Endothelial cell of umbilical vein (primary cell): ENCODE data around the gene TEAD2. TPM values are rescaled to one million over a fixed set of nuclear protein-coding genes. Genes with fewer than 3 reads are reported as not detected.

Source experiments
- BruUV-seq: library from RNA; stranded (reverse); fragments of 400-500 nt; replicated peaks from 2 replicates; lab custom pipeline; 2021; lab: Mats Ljungman, UMichigan
- CTCF ChIA-PET: fragments of 300-600, 350-600 bp; sonication (Branson Sonifier 250); formaldehyde crosslinking; loops from one replicate; lab custom pipeline; 2021; ENCODE audit warnings: antibody characterized with exemption, inconsistent platforms; lab: Charles Lee
- POLR2A ChIA-PET: fragments of 300-600, 350-600 bp; sonication (Branson Sonifier 250); formaldehyde crosslinking; loops from one replicate; lab custom pipeline; 2021; ENCODE audit warnings: antibody characterized with exemption, inconsistent platforms; lab: Charles Lee
- DNase-seq: peaks from one replicate; pipeline ENCODE4 v3.0.0-alpha.2; 2011; ENCODE audit warnings: low read depth, low spot score
- FAIRE-seq: peaks from 2 replicates; lab custom pipeline; 2011; peaks lifted over from hg19 to GRCh38; lab: Jason Lieb, UNC
- H2AFZ ChIP-seq: 2 replicates; pipeline ENCODE4 v1.6.0; 2012; ENCODE audit warnings: low read depth, low read length, control low read depth, inconsistent platforms
- H3K27ac ChIP-seq: 2 replicates; pipeline ENCODE4 v1.5.1; 2011; ENCODE audit warnings: low read depth, mild to moderate bottlenecking, control low read depth, low read length, moderate library complexity; ENCODE audit not compliant: insufficient read depth
- H3K27me3 ChIP-seq, 2 experiments: 2 replicates each; pipeline versions ENCODE4 v1.6.0 to v1.6.1; 2011; ENCODE audit warnings: low read length in 2 of 2, mixed read lengths in 1 of 2; ENCODE audit not compliant: control insufficient read depth in 2 of 2, insufficient read depth in 2 of 2
- H3K36me3 ChIP-seq, 2 experiments: 2 replicates in 1 of 2; 3 replicates in 1 of 2; pipeline ENCODE4 v1.5.1; 2011; ENCODE audit warnings: low read length in 2 of 2, mild to moderate bottlenecking in 1 of 2, moderate library complexity in 1 of 2; ENCODE audit not compliant: control insufficient read depth in 2 of 2, insufficient read depth in 2 of 2; ENCODE audit errors: extremely low read depth in 1 of 2
- H3K4me1 ChIP-seq: 3 replicates; pipeline ENCODE4 v1.5.1; 2011; ENCODE audit warnings: mild to moderate bottlenecking, low read length; ENCODE audit not compliant: control insufficient read depth, insufficient read depth; ENCODE audit errors: extremely low read depth
- H3K4me2 ChIP-seq: 2 replicates; pipeline ENCODE4 v1.6.1; 2011; ENCODE audit warnings: low read length, control low read depth, mixed read lengths; ENCODE audit not compliant: insufficient read depth
- H3K4me3 ChIP-seq, 3 experiments: fragments of 200-600 bp in 1 of 3; sonication (generic), shearing (Covaris generic) in 1 of 3; replicated peaks in 1 of 3; 2 replicates each; pipeline ENCODE4 v1.5.1; 2011 to 2016; ENCODE audit warnings: control low read depth in 3 of 3, low read length in 3 of 3, mild to moderate bottlenecking in 2 of 3, inconsistent platforms in 1 of 3, low read depth in 1 of 3, moderate library complexity in 1 of 3; ENCODE audit not compliant: insufficient read depth in 1 of 3
- H3K79me2 ChIP-seq: 2 replicates; pipeline ENCODE4 v1.6.0; 2012; ENCODE audit warnings: low read length, inconsistent platforms; ENCODE audit not compliant: control insufficient read depth, insufficient read depth
- H3K9ac ChIP-seq: replicated peaks from 2 replicates; pipeline ENCODE3; 2011; ENCODE audit warnings: low read length, control low read depth; ENCODE audit not compliant: insufficient read depth; ENCODE audit errors: extremely low read depth
- H3K9me1 ChIP-seq: replicated peaks from 3 replicates; pipeline ENCODE4 v1.6.0; 2011; ENCODE audit warnings: mild to moderate bottlenecking, low read length; ENCODE audit not compliant: control insufficient read depth, insufficient read depth; ENCODE audit errors: extremely low read depth
- H3K9me3 ChIP-seq: replicated peaks from 2 replicates; pipeline ENCODE4 v1.5.1; 2012; ENCODE audit warnings: low read length, inconsistent platforms; ENCODE audit not compliant: control insufficient read depth, insufficient read depth
- H4K20me1 ChIP-seq: replicated peaks from 2 replicates; pipeline ENCODE3; 2011; ENCODE audit warnings: mild to moderate bottlenecking, low read length; ENCODE audit not compliant: control insufficient read depth, insufficient read depth; ENCODE audit errors: extremely low read depth
- EZH2 ChIP-seq: IDR thresholded peaks from 2 replicates; pipeline ENCODE4 v1.6.1; 2012; ENCODE audit warnings: borderline replicate concordance, low read depth, mild to moderate bottlenecking, moderate library complexity, low read length, inconsistent platforms; ENCODE audit not compliant: severe bottlenecking
- MYC ChIP-seq: IDR thresholded peaks from one replicate; pipeline ENCODE4 v1.6.1; 2011; ENCODE audit warnings: mild to moderate bottlenecking, low read depth, low read length
- POLR2AphosphoS5 ChIP-seq: IDR thresholded peaks from 2 replicates; pipeline ENCODE4 v1.6.1; 2012; ENCODE audit warnings: low read depth, mild to moderate bottlenecking, control low read depth, low read length, moderate library complexity; ENCODE audit not compliant: insufficient read depth
- dilution Hi-C: fragments of 300-500 bp; cut with MboI; formaldehyde crosslinking; loops from one replicate; pipeline ENCODE4 v1.15.0; 2019; ENCODE audit warnings: low sequenced_read_pairs; ENCODE audit not compliant: extremely low pct_ligation_motif_present
- intact Hi-C: fragments of 100-400 bp; cut with micrococcal nuclease; formaldehyde crosslinking; loops from one replicate; pipeline ENCODE4 v1.10.0; 2022
- polyA plus RNA-seq, 4 experiments: library from polyadenylated mRNA; depleted of rRNA in 3 of 4; stranded (reverse) in 3 of 4; unstranded in 1 of 4; fragments of >200 nt; gene quantifications; 2 replicates each; pipeline versions ENCODE4 v1.2.1 to v1.2.3, GENCODE V29; 2011 to 2012; ENCODE audit warnings: missing spikeins in 1 of 4
- total RNA-seq: library from RNA; stranded (reverse); gene quantifications from 2 replicates; pipeline ENCODE4 v1.2.3, GENCODE V29; 2021
- TF ChIP-seq, protein P1 (sequence below), 2 donors: IDR thresholded peaks; 1 replicate in 1 of 2; 2 replicates in 1 of 2; pipeline ENCODE4 v1.5.1; 2011; ENCODE audit warnings: low read length in 2 of 2, mild to moderate bottlenecking in 2 of 2, moderate library complexity in 2 of 2, control low read depth in 1 of 2, inconsistent platforms in 1 of 2, low read depth in 1 of 2; ENCODE audit not compliant: insufficient read depth in 1 of 2; ENCODE audit errors: extremely low read depth in 1 of 2

The TEAD2 gene
- total and polyA plus RNA-seq, 2 donors (not counting 3 experiments of a cell fraction or from before 2014, with no cell fraction given), result 60.9 to 89.4 TPM

DNA sequence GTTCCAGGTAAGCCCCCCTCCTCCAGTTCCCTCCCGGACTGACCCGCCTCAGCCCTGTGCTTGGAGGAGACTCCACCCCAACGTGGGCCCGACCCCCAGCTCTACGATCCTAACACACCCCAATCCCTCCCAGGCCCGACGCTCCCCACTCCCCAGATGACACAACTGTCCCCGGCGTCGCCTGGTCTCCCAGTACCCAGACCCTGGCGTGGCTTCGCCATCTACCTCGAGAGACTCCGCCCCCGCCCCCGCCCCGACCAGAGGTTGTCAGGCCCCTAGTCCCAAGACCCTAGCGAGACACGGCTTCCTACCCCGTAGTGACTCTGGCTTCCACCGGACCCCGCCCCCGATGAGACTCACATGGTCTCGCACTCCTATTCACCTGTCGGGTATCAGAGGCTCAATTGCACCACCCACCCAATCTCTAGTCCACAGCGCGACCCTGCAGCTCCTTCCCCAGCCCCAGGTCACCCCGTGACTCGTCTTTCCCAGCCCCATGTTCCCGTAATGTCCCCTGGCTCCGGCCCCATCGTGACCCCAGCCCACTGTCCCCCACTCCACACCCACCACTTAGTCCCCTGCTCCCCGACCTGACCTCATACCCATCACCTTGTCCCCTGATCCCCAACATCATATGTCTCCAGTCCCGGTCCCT, 24.1 kb downstream of the TEAD2 start:
- FAIRE-seq (no peak), DNase-seq (no peak)
- H3K4me2 ChIP-seq, result no peak overlapping the region
- TF ChIP-seq POLR2AphosphoS5, result peak; percentile 4
- TF ChIP-seq, protein P1, sequence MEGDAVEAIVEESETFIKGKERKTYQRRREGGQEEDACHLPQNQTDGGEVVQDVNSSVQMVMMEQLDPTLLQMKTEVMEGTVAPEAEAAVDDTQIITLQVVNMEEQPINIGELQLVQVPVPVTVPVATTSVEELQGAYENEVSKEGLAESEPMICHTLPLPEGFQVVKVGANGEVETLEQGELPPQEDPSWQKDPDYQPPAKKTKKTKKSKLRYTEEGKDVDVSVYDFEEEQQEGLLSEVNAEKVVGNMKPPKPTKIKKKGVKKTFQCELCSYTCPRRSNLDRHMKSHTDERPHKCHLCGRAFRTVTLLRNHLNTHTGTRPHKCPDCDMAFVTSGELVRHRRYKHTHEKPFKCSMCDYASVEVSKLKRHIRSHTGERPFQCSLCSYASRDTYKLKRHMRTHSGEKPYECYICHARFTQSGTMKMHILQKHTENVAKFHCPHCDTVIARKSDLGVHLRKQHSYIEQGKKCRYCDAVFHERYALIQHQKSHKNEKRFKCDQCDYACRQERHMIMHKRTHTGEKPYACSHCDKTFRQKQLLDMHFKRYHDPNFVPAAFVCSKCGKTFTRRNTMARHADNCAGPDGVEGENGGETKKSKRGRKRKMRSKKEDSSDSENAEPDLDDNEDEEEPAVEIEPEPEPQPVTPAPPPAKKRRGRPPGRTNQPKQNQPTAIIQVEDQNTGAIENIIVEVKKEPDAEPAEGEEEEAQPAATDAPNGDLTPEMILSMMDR (IDR thresholded peaks at IDR 0.05; ENCODE audit: extremely low read depth in 1 of 2, insufficient read depth in 1 of 2, low read depth in 1 of 2, low read length in 2 of 2), result no peak
- ChIA-PET POLR2A (no interaction called here), CTCF (interaction anchor here (1.0 to 3.5 kb wide), 3 partner anchors 10 to 112 kb away, joined by 3 to 15 read pairs (median 6); no protein-coding TSS in a partner anchor)
- H3K9me3 ChIP-seq, result no peaks in the 10 kb centered on the region
- no peaks in the 10 kb centered on the region for H4K20me1 ChIP-seq
- intact Hi-C loops (no loop called here), dilution Hi-C loops (no loop called here)
- peaks cover 20% of the 10 kb centered on the region for H3K4me1 ChIP-seq
- H3K9me1 ChIP-seq, result no peaks in the 10 kb centered on the region
- H3K9ac ChIP-seq, result no peak overlapping the region
- H3K4me3 ChIP-seq, result no peak overlapping the region
- BruUV-seq, result no TSS peak
- H3K79me2 ChIP-seq, result no peaks in the 10 kb centered on the region
- H3K27me3 ChIP-seq, result no peaks in the 10 kb centered on the region
- peaks cover 5 to 15% of the 10 kb centered on the region in 2 experiments for H3K36me3 ChIP-seq
- no peak overlapping the region for H2AFZ ChIP-seq
- H3K27ac ChIP-seq, result no peak overlapping the region

DNA sequence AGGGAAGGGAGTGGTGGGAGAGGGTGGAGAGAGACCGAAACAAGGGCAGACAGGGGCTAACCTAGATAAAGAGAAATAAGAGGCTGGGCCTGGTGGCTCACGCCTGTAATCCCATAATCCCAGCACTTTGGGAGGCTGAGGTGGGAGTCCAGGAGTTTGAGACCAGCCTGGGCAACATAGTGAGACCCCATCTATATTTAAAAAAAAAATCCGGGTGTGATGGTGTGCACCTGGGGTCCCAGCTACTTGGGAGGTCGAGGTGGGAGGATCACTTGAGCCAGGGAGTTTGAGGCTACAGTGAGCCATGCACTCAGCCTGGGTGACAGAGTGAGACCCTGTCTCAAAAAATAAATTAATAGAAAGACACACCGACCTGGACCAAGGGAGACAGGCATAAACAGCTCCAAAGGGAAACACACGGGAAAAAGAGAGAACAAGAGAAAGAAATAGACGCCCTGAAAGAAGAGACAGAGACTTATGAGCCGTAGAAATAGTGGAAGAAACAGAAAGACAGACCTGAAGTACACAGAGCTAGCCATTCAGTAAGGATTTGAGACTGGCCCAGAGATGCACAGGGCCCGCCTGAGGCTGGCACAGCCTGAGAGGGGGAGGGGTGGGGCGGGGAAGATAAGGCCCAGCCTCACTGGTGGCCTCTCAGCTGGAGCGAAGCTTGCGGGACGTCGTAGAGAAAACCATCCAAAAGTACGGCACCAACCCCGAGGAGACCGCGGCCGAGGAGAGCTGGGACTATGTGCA, 24.8 kb downstream of the TEAD2 start:
- Histone ChIP-seq H3K4me1 (peaks cover 20% of the 10 kb centered on the region), H3K9ac (no peak overlapping the region), H3K79me2 (no peaks in the 10 kb centered on the region), H3K9me3 (no peaks in the 10 kb centered on the region), H2AFZ (no peak overlapping the region), H3K4me2 (no peak overlapping the region), H3K27me3 (no peaks in the 10 kb centered on the region), H3K9me1 (no peaks in the 10 kb centered on the region), H3K27ac (no peak overlapping the region), H3K36me3 (peaks cover 2 to 9% of the 10 kb centered on the region in 2 experiments), H4K20me1 (no peaks in the 10 kb centered on the region), H3K4me3 (no peak overlapping the region)
- ChIA-PET CTCF (interaction anchor here (1.0 to 3.5 kb wide), 2 partner anchors 10 to 11 kb away, joined by 3 to 15 read pairs; no protein-coding TSS in a partner anchor), POLR2A (no interaction called here)
- peak; percentile 10 for TF ChIP-seq POLR2AphosphoS5
- TF ChIP-seq EZH2, result no peak
- no peak for TF ChIP-seq MYC
- FAIRE-seq (no peak), DNase-seq (no peak)
- dilution Hi-C loops (no loop called here), intact Hi-C loops (no loop called here)
- no TSS peak for BruUV-seq
